ENCODE measurements around the gene HES1.
"Not testable (repeated sequence)": the region's sequence is repeated elsewhere in the genome, so short reads cannot be mapped to it uniquely, and the experiment has no call there.

Gene HES1

DNA sequence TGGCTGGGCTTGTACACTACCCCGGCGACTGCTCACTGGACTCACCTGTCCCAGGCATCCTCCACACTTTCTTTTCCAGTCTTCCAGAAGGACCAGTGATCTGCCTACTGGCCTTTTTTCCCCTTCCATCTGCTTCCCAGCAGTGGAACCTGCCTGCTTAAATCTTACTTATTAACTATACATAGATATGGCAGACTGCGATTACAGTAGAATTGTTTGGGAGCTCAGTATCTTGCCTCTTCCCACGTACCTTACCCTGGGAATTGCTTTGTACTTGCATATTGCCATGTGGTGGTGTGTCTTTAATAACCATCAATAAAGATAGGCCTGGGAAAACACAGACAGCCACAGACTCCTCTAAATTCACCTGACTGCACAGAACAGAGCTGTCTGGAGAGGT is 11.8 kb upstream of the HES1 start:
- in situ Hi-C loops (cut with MboI; ENCODE audit: low sequenced_read_pairs) = no loop called here

DNA sequence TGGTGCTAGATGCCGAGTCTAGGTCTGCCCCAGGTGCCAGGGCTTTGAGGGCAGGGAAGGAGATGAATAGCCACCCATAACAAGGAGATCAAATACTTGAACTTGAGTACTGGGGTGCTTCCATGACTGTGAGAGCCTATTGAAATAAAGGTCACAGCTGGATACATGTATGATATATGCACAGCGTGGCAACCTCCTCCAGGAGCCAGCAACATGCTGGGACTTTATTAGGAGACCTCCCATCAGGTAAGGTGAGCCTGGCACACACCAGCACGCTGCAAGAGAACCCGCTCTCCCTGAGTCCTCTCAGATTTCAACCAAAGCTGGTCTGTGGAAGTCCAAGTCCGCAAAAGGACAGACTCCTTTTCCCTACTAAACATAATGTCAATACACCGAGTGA is 10.5 kb upstream of the HES1 start:
- in situ Hi-C loops (cut with MboI; ENCODE audit: low sequenced_read_pairs) = no loop called here

DNA sequence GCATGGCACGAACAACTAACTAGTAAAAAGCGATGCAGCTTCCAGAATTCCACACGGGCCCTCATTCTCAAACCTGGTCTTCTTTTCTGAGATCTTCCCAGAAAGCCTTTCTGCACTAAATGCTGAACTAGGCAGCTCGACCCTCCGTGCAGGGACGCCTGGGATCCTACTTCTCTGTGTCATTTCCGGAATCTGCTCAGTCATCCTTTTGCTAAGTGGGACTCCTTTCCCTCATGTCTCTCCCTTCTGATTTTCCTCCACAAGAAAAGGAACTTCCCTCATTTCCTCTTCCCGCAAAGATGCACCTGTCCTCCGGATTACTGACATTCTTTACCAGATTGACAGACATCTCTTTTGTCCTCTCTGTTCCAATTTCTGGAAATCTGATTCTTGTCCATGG is 9.2 kb upstream of the HES1 start:
- in situ Hi-C loops (cut with MboI; ENCODE audit: low sequenced_read_pairs) = no loop called here

DNA sequence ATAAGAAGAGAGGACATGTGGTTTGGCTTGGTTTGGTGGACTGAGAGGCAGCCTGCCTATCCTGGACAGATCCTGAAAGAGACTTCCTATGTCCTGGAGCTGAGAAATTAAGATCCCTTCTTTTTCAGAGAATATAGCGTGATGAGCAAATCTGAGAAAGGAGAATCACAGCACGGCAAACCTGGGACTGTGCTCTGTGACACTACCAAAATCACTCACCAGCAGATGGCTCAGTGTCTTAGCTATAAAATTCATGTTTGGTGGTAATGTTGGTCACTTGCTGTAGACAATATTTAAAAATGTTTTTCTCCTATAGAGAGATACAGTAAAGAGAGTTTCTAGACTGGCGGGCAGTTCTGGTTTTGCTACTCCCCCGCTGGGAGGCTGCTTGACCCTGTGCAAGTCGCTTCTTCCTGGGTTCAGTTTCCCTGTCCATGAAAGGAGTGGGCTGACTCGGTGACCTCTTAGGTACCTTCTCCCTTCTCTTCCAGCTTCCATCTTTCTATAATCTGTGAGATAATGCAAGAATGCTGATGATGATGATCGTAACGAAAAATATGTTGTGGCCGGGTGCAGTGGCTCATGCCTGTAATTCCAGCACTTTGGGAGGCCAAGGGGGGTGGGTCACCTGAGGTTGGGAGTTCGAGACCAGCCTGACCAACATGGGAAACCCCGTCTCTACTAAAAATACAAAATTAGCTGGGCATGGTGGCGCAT is 7.6 kb upstream of the HES1 start:
- in situ Hi-C loops (cut with MboI; ENCODE audit: low sequenced_read_pairs) = no loop called here

DNA sequence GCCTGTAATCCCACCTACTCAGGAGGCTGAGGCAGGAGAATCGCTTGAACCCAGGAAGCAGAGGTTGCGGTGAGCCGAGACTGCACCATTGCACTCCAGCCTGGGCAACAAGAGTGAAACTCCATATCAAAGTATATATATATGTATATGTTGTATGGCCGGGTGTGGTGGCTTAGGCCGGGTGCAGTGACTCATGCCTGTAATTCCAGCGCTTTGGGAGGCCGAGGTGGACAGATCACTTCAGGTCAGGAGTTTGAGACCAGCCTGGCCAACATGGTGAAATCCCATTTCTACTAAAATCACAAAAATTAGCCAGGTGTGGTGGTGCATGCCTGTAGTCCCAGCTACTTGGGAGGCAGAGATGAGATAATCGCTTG is 7.0 kb upstream of the HES1 start:
- in situ Hi-C loops (cut with MboI; ENCODE audit: low sequenced_read_pairs) = not testable (repeated sequence)

DNA sequence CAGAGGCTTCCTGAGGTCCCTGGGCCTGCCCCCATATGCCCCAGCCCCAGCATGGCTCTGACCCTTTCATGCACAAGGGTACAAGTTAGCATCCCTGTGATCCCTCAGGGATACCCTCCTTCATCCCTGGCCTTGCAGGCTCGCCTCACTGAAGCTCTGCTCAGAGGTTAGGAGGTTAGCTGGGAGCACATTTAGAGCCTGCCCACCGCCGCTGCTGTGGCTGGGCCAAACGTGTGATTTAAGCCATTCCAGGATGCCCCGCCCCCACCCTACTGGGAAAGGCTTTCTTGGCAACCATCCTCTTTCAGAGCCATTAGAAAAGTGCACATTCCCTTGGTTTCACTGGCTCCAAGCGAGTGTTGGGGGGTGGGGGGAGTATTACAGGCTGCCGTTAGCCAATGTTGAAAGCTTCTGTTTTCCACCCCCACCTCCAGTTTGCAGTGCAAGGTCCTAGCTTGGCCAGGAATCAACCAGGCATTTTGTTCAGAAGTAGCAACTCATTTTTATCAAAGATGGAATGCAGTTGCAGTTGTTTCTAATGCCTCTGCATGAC is 6.3 kb upstream of the HES1 start:
- in situ Hi-C loops (cut with MboI; ENCODE audit: low sequenced_read_pairs) = no loop called here

DNA sequence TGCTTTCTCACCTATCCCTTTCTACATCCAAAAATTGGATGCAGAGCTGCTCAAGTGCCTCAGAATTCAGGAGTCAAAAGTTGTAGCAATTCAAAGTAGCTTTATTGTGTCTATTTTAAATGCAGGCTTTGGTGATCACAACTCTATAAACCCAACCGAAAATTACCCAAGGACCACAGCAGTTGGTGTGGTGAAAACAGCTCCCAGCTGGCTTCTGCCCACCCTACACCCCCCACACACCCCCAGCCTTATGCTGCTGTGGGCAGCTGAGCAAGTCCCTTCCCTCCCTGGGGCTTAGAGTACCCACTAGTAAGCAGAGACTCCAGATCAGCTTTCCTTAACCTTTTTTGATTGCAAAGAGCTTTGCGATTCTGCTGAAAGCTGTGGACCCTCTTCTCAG is 5.8 kb upstream of the HES1 start:
- in situ Hi-C loops (cut with MboI; ENCODE audit: low sequenced_read_pairs) = no loop called here

DNA sequence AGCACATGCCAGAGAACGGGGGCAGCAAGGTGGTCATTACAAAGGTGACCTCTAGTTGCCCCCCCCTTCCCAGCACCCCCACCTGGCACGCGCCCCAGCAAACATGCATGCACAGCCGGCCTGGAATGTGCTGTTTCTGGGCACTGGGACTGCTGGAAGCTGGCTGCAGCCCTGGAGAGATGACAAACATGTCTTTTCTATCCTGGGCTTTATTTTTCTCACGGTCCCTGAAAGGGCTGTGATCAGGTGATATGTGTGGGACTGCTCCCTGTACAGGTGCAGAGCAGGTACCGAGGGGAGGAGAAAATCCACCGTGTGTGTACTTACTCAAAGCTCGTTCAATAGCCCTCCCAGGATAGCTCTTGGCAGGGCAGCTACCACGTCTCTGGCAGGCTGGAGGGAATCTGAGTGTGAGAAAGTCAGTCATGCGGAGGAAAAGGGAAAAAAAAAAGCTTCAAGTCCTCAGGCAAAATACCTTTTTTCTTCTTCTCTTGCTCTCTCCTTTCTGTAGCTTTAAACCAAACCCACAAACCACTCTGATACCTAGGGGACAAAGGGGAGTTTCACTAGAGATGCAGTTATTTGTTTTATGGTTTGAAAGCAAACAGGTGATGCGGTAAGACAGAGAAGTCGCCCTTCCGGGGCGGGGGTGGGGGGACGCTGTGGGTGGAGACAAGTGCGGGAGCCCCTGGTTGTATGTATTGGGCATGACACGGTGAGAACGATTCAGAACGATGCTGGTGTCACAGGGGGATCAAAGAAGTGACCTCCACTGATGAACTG is 5.0 kb upstream of the HES1 start:
- in situ Hi-C loops (cut with MboI; ENCODE audit: low sequenced_read_pairs) = no loop called here

DNA sequence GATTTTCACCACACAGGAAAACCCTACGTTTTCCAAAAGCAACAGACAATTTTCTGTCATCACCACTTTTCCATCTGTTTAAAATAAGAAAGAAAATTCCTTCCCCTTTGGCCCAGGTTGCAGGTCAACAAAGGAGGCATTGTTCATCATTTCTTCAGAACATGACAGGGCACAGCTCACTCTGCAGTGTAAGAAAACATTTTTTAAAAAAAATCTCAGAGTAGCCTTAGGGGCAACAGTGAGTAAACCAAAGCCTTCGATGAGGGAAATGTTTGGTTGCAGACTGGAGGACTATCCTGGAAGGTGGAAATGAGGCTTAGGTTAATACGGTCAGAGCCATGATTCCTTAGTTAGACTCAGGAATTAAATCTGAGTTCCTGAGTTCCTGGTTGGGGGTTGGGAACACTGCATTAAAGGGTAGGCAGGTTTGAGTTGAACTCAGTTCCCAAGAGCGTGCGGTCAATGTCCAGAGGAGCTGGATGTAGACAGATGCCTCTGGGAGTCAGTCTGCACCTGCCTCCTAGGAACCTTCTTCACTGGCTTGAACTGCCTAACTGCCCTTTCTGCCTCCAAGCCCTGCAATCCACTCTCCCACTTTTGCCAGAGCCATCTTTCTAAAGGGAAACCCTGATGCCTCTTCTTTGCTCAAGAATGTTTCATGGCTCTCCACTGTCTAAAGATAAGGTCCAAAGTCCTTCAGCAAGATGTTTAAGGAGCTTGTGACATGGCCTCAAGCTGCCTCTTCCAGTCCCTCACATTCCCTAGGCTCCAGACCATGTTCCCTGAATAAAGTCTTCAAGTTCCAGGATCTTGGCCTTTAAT is 3.3 kb upstream of the HES1 start:
- in situ Hi-C loops (cut with MboI; ENCODE audit: low sequenced_read_pairs) = no loop called here

DNA sequence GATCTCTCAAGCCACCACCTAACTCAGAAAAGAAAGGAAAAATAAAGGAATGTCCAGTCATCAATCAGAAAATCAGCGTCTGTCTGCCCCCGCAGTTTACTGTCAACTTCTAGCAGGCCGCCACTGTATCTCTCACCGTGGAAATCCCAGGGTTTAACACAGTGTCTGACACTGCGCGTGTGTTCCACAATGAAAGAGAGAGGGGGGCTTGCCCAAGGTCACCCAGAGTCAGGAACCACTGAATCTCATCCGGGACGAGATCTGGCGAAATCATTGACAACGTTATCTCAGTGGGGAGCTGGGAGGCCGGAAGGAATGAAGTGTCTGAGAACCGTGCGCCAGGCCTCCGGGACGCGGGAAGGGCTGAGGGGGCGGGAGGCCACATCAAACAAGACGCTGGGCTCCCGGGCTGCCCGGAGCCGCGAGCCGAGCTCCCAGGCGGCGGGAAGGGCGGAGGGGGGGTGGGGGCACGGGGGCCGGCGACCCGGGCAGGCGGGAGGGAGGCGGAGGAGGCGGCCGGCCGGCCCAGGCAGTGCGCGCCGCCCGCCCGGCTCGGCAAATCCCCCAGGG is 2.2 kb upstream of the HES1 start:
- in situ Hi-C loops (cut with MboI; ENCODE audit: low sequenced_read_pairs) = no loop called here

DNA sequence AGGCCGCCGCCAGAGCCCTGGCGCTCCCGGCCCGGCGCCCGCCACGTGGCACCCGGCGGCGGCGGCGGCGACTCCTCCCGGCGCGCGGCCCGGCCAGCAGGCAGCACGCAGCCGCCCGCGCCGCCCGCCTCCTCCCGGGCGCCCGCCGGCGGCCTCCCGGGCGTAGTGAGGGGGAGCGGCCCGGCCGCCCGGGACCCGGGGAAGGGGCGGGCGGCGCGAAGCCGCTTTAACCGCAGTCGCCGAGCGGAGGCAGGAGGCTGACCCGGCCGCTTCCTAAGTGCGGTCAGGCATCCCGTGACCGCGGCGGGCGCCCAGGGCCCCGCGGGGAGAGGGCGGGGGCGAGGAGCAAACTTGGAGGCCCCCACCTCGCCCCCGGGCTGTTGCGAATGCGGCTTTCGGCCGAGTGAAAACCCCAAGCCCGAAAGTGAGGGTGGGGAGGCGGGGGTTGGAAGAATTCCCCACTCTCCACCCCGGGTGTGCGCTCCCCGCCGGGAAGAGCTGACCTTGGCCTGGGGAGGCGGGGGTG is 1.7 kb upstream of the HES1 start:
- in situ Hi-C loops (cut with MboI; ENCODE audit: low sequenced_read_pairs) = no loop called here

DNA sequence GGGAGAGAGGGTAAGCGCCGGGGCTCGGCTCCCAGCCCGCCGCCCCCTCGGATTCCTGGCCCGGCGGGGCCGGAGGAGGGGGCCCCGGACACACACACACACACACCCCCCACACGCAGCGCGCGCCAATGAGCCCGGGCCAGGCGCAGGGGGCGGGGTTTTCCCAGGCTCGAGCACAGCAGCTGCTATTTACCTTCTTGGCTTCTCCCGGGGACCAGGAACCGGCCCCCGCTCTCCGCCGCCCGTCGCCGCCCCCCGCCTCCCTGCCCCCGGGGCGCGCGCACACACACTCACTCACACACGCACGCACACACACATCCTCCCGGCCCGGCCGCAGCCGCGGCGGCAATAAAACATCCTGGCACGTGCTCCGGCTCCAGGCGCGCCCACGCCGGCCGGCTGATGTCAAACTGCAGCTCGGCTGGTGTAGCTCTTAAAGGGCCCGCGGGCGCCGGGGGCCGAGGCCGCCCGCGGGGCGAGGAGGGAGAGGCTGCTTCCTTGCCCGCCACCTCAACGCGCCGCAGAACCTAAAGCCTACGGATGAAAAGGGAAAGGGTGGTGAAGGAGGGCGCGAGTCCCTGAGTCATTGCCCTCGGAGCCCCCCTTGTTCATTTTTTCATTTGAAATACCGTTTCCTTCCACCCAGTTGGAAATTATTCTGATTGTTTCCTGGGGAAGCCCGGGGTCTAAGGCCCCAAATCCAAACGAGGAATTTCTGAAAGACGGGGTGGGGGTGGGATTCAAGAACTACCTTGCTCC is 1.0 kb upstream of the HES1 start:
- in situ Hi-C loops (cut with MboI; ENCODE audit: low sequenced_read_pairs) = no loop called here

DNA sequence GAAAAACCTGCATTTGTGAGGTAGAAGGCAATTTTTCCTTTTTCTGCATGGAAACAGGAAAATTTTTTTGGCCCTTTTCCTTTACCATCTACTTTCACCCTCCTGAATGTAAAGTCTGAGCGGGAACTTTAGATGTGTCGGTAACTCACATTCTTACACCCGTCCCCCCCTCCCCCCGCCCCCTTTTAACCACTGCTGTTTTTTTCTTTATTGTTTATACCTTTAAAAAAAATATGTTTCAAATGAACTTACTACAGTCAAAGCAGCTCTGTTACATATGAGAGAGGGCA is 487 bp upstream of the HES1 start:
- in situ Hi-C loops (cut with MboI; ENCODE audit: low sequenced_read_pairs) = no loop called here

DNA sequence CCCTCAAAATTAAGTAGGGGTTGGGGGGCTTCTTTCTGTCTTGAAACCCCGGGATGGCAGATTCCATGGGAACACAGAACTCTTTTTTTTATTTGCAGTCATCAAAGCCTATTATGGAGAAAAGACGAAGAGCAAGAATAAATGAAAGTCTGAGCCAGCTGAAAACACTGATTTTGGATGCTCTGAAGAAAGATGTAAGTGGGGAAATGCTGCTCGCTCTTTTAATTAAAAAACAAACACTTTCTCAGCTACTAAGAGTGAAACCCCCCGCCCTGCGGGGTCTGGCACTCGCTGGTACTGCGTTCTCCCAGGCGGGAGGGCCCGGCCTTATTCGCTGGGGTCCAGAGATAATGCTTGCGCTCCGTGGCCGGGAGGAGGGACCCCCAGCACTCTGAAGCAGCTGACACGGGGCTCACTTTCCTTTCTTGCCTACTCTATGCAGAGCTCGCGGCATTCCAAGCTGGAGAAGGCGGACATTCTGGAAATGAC is 615 bp downstream of the HES1 start:
- in situ Hi-C loops (cut with MboI; ENCODE audit: low sequenced_read_pairs) = no loop called here

DNA sequence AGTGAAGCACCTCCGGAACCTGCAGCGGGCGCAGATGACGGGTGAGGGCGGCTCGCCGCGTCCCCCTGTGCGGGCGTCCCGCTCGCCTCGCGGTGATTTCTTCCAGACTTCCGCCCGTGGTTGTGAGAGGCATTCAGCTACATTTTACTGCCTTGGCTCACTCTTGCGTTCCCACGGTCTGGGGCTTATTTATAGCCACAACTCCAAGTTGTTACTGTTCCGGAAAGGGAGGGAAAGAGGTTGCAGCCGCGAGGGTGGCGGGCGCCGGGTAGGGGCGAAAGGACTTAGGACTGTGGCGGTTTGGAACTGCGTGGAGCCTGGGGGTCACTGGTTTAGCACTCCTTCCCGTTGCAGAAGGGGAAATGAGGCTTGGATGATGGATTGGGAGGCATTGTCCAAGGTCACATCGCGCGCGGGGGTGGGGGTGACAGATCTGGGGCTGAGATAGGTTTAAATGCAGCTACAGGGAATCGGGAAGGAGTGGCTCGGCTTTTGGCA is 1.1 kb downstream of the HES1 start:
- in situ Hi-C loops (cut with MboI; ENCODE audit: low sequenced_read_pairs) = no loop called here

DNA sequence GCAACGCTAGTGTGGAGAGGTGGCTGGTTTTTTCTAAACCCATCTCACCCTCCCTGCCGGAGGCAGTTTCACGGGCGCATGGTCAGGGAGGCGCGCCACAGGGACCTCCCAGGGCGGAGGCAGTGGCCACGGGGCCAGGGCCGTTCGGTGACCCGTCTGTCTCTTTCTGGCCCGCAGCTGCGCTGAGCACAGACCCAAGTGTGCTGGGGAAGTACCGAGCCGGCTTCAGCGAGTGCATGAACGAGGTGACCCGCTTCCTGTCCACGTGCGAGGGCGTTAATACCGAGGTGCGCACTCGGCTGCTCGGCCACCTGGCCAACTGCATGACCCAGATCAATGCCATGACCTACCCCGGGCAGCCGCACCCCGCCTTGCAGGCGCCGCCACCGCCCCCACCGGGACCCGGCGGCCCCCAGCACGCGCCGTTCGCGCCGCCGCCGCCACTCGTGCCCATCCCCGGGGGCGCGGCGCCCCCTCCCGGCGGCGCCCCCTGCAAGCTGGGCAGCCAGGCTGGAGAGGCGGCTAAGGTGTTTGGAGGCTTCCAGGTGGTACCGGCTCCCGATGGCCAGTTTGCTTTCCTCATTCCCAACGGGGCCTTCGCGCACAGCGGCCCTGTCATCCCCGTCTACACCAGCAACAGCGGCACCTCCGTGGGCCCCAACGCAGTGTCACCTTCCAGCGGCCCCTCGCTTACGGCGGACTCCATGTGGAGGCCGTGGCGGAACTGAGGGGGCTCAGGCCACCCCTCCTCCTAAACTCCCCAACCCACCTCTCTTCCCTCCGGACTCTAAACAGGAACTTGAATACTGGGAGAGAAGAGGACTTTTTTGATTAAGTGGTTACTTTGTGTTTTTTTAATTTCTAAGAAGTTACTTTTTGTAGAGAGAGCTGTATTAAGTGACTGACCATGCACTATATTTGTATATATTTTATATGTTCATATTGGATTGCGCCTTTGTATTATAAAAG is 1.8 kb downstream of the HES1 start:
- in situ Hi-C loops (cut with MboI; ENCODE audit: low sequenced_read_pairs) = no loop called here

DNA sequence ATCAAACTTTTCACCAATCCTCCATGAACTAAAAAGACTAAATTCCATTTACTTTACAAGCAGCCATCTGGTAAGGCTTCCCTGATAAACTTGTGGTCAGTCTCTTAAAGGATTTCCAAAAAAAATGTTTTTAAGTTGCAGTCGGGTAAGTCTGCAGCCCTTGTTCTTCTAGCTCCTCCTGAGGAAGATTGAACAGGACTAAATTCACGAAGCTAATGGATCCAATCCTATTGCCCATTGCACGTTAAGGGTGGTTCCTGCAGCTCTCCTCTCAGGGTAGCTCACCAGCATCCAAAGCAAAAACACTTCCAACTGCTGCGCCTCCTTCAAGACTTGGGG is 2.8 kb downstream of the HES1 start:
- in situ Hi-C loops (cut with MboI; ENCODE audit: low sequenced_read_pairs) = no loop called here

DNA sequence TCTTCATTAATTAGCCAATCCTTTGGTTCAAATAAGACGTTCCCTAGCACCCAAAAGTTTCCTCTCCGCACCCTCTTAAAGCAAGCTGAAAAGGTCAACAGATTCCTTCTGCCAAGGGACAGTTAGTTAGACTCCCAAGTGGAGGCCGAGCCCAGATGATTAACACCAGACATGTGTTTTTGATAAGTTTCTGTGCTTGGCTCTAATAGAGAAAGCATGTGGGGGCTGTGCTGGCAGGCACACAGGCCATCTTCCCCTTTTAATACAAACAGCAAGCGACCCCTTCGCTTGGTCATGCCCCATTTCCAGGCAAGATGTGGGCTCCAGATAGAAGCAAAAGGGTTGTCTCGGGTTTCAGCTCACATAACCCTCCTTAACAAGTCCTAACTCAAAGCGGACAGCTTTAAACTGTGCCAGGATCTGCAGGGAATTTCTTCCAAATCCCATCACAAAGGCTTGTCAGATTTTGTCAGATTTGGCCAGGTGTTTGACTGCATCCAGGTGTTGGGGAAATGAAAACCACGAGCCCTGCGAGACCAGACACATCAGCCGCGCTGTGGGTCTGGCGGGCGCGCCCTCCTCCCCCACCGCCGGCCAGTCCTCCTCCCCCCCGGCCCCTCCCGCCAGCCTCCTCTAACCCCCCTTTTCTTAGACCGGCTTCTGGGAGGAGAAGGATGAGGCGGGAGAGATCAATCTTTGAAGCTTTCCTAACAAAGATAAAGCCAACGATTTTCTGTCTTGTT is 3.3 kb downstream of the HES1 start:
- in situ Hi-C loops (cut with MboI; ENCODE audit: low sequenced_read_pairs) = no loop called here

Data from hTERT RPE-1 (cell line).